Activated naive CD4-positive, alpha-beta T cell treated with anti-CD3 and anti-CD28 coated beads, Interleukin-2, amount 50 U/mL, for 24 hours (primary cell): ENCODE measurements around the gene MYO7B.
A peak's percentile ranks its signal among the peaks of the same experiment; 100 is the strongest.

Source experiments
- H3K27ac Mint-ChIP-seq: one replicate; pipeline ENCODE4 v1.8.0; 2021; ENCODE audit warnings: mild to moderate bottlenecking, mixed read lengths
- H3K27me3 Mint-ChIP-seq: one replicate; pipeline ENCODE4 v1.8.0; 2021; ENCODE audit warnings: mixed read lengths
- H3K36me3 Mint-ChIP-seq: one replicate; pipeline ENCODE4 v1.8.0; 2021; ENCODE audit warnings: mixed read lengths
- H3K4me1 Mint-ChIP-seq: one replicate; pipeline ENCODE4 v1.8.0; 2021; ENCODE audit warnings: mixed read lengths
- H3K4me3 Mint-ChIP-seq: one replicate; pipeline ENCODE4 v1.8.0; 2021; ENCODE audit warnings: mild to moderate bottlenecking, mixed read lengths
- H3K9me3 Mint-ChIP-seq: one replicate; pipeline ENCODE4 v1.8.0; 2021; ENCODE audit warnings: mixed read lengths

Gene MYO7B

GRCh38 chr2:127535422-127535901 is at the start of gene MYO7B:
MYO7B (plus strand) TSS chr2:127535683; CDS start chr2:127559723, 24,040 bp downstream.
- H3K4me3 Mint-ChIP-seq: no peak within 1 kb of the TSS
- H3K9me3 Mint-ChIP-seq: peaks cover under 1% of the 10 kb centered on the region
- no peaks in the 10 kb centered on the region for H3K4me1 Mint-ChIP-seq
- H3K27ac Mint-ChIP-seq: no peak within 1 kb of the TSS
- H3K27me3 Mint-ChIP-seq: no peaks in the 10 kb centered on the region
- no peaks in the 10 kb centered on the region for H3K36me3 Mint-ChIP-seq

GRCh38 chr2:127485694-127486071 is 49.8 kb upstream of the MYO7B start:
- H3K4me1 Mint-ChIP-seq: peaks cover 36% of the 10 kb centered on the region
- H3K9me3 Mint-ChIP-seq: no peaks in the 10 kb centered on the region
- H3K27me3 Mint-ChIP-seq: no peaks in the 10 kb centered on the region
- peak overlapping the region; percentile 59 for H3K27ac Mint-ChIP-seq
- H3K36me3 Mint-ChIP-seq: peaks cover 19% of the 10 kb centered on the region
- H3K4me3 Mint-ChIP-seq: no peak overlapping the region

- Mint-ChIP-seq H3K27ac (peak overlapping the region; percentile 42), H3K4me1 (peaks cover 36% of the 10 kb centered on the region), H3K9me3 (no peaks in the 10 kb centered on the region), H3K4me3 (peak overlapping the region; percentile 30), H3K27me3 (no peaks in the 10 kb centered on the region), H3K36me3 (peaks cover 24% of the 10 kb centered on the region)
These were observed 49.0 kb upstream of the MYO7B start for GRCh38 chr2:127486247-127487058.

- no peaks in the 10 kb centered on the region for H3K9me3 Mint-ChIP-seq
- H3K4me3 Mint-ChIP-seq: no peak overlapping the region
- H3K4me1 Mint-ChIP-seq: peaks cover 36% of the 10 kb centered on the region
- H3K27ac Mint-ChIP-seq: no peak overlapping the region
- H3K27me3 Mint-ChIP-seq: no peaks in the 10 kb centered on the region
- H3K36me3 Mint-ChIP-seq: peaks cover 35% of the 10 kb centered on the region
These were observed 45.2 kb upstream of the MYO7B start for GRCh38 chr2:127490283-127490682.

- Mint-ChIP-seq H3K4me1 (peaks cover 10% of the 10 kb centered on the region), H3K27ac (peak overlapping the region; percentile 30), H3K9me3 (no peaks in the 10 kb centered on the region), H3K36me3 (peaks cover 38% of the 10 kb centered on the region), H3K4me3 (no peak overlapping the region), H3K27me3 (no peaks in the 10 kb centered on the region)
These were observed 37.1 kb upstream of the MYO7B start for GRCh38 chr2:127498386-127498785.

GRCh38 chr2:127503491-127503890 is 32.0 kb upstream of the MYO7B start:
- Mint-ChIP-seq H3K27ac (peak overlapping the region; percentile 42), H3K36me3 (peaks cover 34% of the 10 kb centered on the region), H3K27me3 (no peaks in the 10 kb centered on the region), H3K4me1 (peaks cover 39% of the 10 kb centered on the region), H3K4me3 (no peak overlapping the region), H3K9me3 (no peaks in the 10 kb centered on the region)

GRCh38 chr2:127504552-127505430 is 30.7 kb upstream of the MYO7B start:
- Mint-ChIP-seq H3K36me3 (peaks cover 32% of the 10 kb centered on the region), H3K27ac (peak overlapping the region; percentile 49), H3K4me1 (peaks cover 44% of the 10 kb centered on the region), H3K4me3 (no peak overlapping the region), H3K9me3 (no peaks in the 10 kb centered on the region), H3K27me3 (no peaks in the 10 kb centered on the region)

- no peaks in the 10 kb centered on the region for H3K27me3 Mint-ChIP-seq
- H3K9me3 Mint-ChIP-seq: no peaks in the 10 kb centered on the region
- H3K36me3 Mint-ChIP-seq: peaks cover 24% of the 10 kb centered on the region
- no peak overlapping the region for H3K4me3 Mint-ChIP-seq
- H3K27ac Mint-ChIP-seq: no peak overlapping the region
- H3K4me1 Mint-ChIP-seq: peaks cover 61% of the 10 kb centered on the region
These were observed 29.0 kb upstream of the MYO7B start for GRCh38 chr2:127506510-127506909.

GRCh38 chr2:127508023-127508630 is 27.4 kb upstream of the MYO7B start:
- peaks cover 75% of the 10 kb centered on the region for H3K4me1 Mint-ChIP-seq
- peaks cover 16% of the 10 kb centered on the region for H3K36me3 Mint-ChIP-seq
- no peaks in the 10 kb centered on the region for H3K27me3 Mint-ChIP-seq
- H3K9me3 Mint-ChIP-seq: no peaks in the 10 kb centered on the region
- no peak overlapping the region for H3K4me3 Mint-ChIP-seq
- peak overlapping the region; percentile 10 for H3K27ac Mint-ChIP-seq

GRCh38 chr2:127508631-127509034 is 26.9 kb upstream of the MYO7B start:
- Mint-ChIP-seq H3K4me1 (peaks cover 78% of the 10 kb centered on the region), H3K4me3 (no peak overlapping the region), H3K27ac (peak overlapping the region; percentile 63), H3K9me3 (no peaks in the 10 kb centered on the region), H3K36me3 (peaks cover 13% of the 10 kb centered on the region), H3K27me3 (no peaks in the 10 kb centered on the region)

GRCh38 chr2:127510073-127510472 is 25.4 kb upstream of the MYO7B start:
- H3K27ac Mint-ChIP-seq: no peak overlapping the region
- no peaks in the 10 kb centered on the region for H3K9me3 Mint-ChIP-seq

GRCh38 chr2:127511090-127511695 is 24.3 kb upstream of the MYO7B start:
- Mint-ChIP-seq H3K27ac (peak overlapping the region; percentile 76), H3K4me3 (no peak overlapping the region), H3K4me1 (peaks cover 95% of the 10 kb centered on the region), H3K27me3 (no peaks in the 10 kb centered on the region), H3K36me3 (peaks cover 17% of the 10 kb centered on the region), H3K9me3 (no peaks in the 10 kb centered on the region)

More at GRCh38 chr2:127510073-127510472, 25.4 kb upstream of the MYO7B start:
- Mint-ChIP-seq H3K36me3 (peaks cover 15% of the 10 kb centered on the region), H3K27me3 (no peaks in the 10 kb centered on the region), H3K4me1 (peaks cover 84% of the 10 kb centered on the region), H3K4me3 (no peak overlapping the region)

GRCh38 chr2:127511917-127512316 is 23.6 kb upstream of the MYO7B start:
- H3K4me1 Mint-ChIP-seq: peaks cover 97% of the 10 kb centered on the region
- H3K36me3 Mint-ChIP-seq: peaks cover 17% of the 10 kb centered on the region
- H3K27me3 Mint-ChIP-seq: no peaks in the 10 kb centered on the region
- peak overlapping the region; percentile 76 for H3K27ac Mint-ChIP-seq
- H3K9me3 Mint-ChIP-seq: no peaks in the 10 kb centered on the region
- no peak overlapping the region for H3K4me3 Mint-ChIP-seq

- peaks cover 17% of the 10 kb centered on the region for H3K36me3 Mint-ChIP-seq
- H3K4me1 Mint-ChIP-seq: peaks cover 97% of the 10 kb centered on the region
- no peak overlapping the region for H3K27ac Mint-ChIP-seq
- H3K9me3 Mint-ChIP-seq: no peaks in the 10 kb centered on the region
- H3K27me3 Mint-ChIP-seq: no peaks in the 10 kb centered on the region
- peak overlapping the region; percentile 51 for H3K4me3 Mint-ChIP-seq
These were observed 23.1 kb upstream of the MYO7B start for GRCh38 chr2:127512362-127512761.

GRCh38 chr2:127514076-127514475 is 21.4 kb upstream of the MYO7B start:
- peaks cover 18% of the 10 kb centered on the region for H3K36me3 Mint-ChIP-seq
- no peak overlapping the region for H3K4me3 Mint-ChIP-seq
- no peak overlapping the region for H3K27ac Mint-ChIP-seq
- H3K4me1 Mint-ChIP-seq: peaks cover 87% of the 10 kb centered on the region
- no peaks in the 10 kb centered on the region for H3K27me3 Mint-ChIP-seq
- H3K9me3 Mint-ChIP-seq: no peaks in the 10 kb centered on the region
